ENCODE data around the gene CIAO1. TPM values are rescaled to one million over a fixed set of nuclear protein-coding genes. Genes with fewer than 3 reads are reported as not detected.

CIAO1 gene
- total and polyA plus RNA-seq, 2 donors, result 38.6 to 51.3 TPM

Other genes with a start within 250 kb of the CIAO1 start
- 0.38 TPM for gene GPAT2, start 231.3 kb upstream of the CIAO1 start, total RNA-seq
- gene GPAT2, start 231.3 kb upstream of the CIAO1 start, polyA plus RNA-seq, result 3.4 TPM
- 0.28 TPM for gene ADRA2B, start 149.7 kb upstream of the CIAO1 start, total RNA-seq
- gene ADRA2B, start 149.7 kb upstream of the CIAO1 start, polyA plus RNA-seq, result 0.52 TPM
- gene ASTL, start 127.7 kb upstream of the CIAO1 start, total RNA-seq, result 0.42 TPM
- gene ASTL, start 127.7 kb upstream of the CIAO1 start, polyA plus RNA-seq, result 2.9 TPM
- gene DUSP2, start 120.8 kb upstream of the CIAO1 start, total RNA-seq, result 60.0 TPM
- 208 TPM for gene DUSP2, start 120.8 kb upstream of the CIAO1 start, polyA plus RNA-seq
- 94.5 TPM for gene STARD7, start 57.4 kb upstream of the CIAO1 start, total RNA-seq
- 69.5 TPM for gene STARD7, start 57.4 kb upstream of the CIAO1 start, polyA plus RNA-seq
- gene TMEM127, start 228 bp upstream of the CIAO1 start, total RNA-seq, result 6.9 TPM
- gene TMEM127, start 228 bp upstream of the CIAO1 start, polyA plus RNA-seq, result 13.7 TPM
- gene SNRNP200, start 39.3 kb downstream of the CIAO1 start, total RNA-seq, result 51.1 TPM
- 105 TPM for gene SNRNP200, start 39.3 kb downstream of the CIAO1 start, polyA plus RNA-seq
- gene ITPRIPL1, start 59.1 kb downstream of the CIAO1 start, total RNA-seq, result 7.7 TPM
- gene ITPRIPL1, start 59.1 kb downstream of the CIAO1 start, polyA plus RNA-seq, result 1.9 TPM
- 33.9 TPM for gene NCAPH, start 69.5 kb downstream of the CIAO1 start, total RNA-seq
- gene NCAPH, start 69.5 kb downstream of the CIAO1 start, polyA plus RNA-seq, result 3.1 TPM
- gene NEURL3, start 239.1 kb downstream of the CIAO1 start, total RNA-seq, result 9.0 TPM
- 1.8 TPM for gene NEURL3, start 239.1 kb downstream of the CIAO1 start, polyA plus RNA-seq